Mesenteric fat pad (tissue), 1 donor: ENCODE measurements around the gene IFI27L2. TPM values are rescaled to one million over a fixed set of nuclear protein-coding genes. Genes with fewer than 3 reads are reported as not detected.

Experiments
- DNase-seq: peaks from one replicate; pipeline ENCODE4 v3.0.0-alpha.2; 2020; ENCODE audit warnings: low spot score
- total RNA-seq: library from RNA; stranded (reverse); fragmentation: NEBNext Ultra II Directional; extraction: Animal tissue kit (Norgen Biotek cat#: 25700); gene quantifications from one replicate; pipeline ENCODE4 v1.2.1, GENCODE V29; 2021
- donor health status: DM: yes; HTN: yes; CAD: no.

The IFI27L2 gene
- total RNA-seq, 1 donor from 2014 or later: 42.6 TPM

DNA sequence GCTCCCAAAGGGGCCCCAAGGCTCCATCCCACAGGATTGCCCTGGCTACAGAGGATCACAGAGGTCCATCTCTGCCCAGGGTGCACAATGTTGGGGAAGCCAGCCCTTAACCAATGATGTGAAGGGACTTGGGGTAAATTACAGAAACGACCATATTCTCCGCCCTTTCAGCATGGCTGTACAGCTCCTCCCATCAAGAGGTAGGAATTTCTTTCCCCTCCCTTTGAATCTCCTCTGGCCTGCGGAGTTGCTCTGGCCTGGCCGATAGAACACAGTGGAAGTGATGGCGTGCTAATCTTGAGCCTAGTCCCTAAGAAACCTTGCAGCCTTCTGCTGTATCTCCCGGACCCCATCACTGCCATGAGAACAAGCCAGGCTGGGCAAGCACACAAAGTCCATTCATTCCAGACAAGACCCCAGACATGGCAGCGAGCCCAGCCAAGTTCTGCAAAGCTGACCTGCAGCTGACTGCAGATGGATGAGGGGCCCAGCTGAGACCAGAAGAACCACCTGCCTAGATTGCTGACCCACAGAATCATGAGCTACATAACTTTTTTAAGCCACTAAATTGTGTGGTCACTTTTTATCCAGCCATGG is 25.8 kb downstream of the IFI27L2 start:
- no peak for DNase-seq

DNA sequence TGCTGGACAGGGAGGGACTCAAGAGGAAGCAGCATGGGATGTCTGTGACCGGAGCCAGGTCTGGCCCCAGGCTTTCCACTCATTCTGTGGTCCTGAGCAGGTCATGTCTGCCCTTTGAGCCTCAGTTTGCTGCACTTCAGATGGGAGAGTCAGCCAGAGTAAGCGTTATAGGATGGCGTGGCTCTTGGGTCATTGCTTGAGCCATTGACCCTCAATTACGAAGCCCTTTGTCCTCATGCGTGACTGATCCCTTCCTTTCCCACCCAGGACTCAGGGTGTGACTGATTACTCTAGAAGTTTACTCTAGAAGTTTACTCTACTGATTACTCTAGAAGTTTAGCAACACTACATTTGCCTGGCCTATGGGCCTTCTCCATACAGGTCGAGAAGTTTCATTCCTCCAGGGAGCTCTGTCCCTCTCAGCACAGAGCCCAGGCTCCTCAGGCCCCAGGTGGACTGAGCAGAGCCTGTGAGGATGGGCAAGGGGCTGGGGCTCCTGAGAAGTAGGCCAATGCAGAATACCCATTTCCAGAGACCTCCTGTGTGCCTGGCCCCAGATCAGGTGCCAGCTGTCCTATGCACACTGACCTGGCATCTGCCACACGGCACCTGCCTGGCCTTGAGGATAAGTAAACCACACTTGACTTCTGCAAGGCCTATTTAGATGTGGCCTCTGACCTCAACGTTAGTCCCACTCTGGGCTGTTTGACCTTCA is 26.5 kb downstream of the IFI27L2 start:
- no peak for DNase-seq

DNA sequence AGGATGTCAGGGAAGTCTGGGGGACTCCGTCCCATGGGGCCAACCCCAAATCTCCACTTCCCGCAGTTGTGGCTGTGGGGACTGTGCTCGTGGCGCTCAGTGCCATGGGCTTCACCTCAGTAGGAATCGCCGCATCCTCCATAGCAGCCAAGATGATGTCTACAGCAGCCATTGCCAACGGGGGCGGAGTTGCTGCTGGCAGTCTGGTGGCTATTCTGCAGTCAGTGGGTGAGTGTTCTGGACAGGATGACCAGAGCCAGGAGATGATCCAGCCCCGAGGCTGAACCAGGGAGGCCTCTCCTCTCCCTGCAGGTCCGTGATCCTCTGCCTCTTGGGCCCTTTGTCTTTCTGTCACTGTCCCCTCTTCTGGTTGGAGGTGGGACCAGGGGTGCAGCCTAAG is 27.7 kb downstream of the IFI27L2 start:
- no peak for DNase-seq

DNA sequence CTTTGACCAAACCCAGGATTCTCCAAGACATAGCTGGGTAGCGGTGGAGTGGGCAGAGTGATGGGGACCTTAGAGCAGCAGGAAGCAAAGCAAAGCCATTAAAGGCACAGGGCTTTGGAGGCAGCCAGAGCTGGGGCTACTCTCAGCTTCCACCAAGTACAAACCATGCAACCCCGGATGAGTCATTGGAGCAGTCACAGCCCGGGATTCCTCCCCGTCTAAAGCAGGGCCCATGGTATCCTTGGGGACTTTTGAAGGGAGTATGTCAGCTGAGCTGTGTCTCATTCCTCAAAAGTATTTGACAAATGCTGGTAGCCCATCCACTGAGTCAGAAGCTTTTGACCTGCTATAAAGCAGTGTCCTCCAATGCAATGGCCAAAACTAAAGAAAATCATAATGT is 28.6 kb downstream of the IFI27L2 start:
- no peak for DNase-seq

DNA sequence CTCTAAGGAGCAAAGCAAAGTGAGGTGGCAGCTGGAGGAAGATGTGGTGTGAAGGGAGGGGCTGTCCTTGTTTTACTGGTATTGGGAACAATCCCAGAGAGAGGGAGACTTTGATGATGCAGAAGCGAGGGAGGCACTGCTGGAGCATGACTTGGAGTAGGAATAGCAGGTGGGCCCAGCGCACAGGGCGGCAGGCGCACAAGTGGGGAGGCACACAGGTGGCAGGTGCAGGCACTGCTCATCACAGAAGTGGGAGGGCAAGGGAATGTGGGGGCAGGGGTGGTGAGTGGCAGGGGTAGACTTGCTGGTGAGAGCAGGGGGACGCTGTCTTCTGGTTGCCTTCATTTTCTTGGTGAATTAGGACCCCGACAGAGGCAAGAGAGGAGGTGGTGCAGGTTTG is 30.4 kb downstream of the IFI27L2 start:
- DNase-seq: no peak

DNA sequence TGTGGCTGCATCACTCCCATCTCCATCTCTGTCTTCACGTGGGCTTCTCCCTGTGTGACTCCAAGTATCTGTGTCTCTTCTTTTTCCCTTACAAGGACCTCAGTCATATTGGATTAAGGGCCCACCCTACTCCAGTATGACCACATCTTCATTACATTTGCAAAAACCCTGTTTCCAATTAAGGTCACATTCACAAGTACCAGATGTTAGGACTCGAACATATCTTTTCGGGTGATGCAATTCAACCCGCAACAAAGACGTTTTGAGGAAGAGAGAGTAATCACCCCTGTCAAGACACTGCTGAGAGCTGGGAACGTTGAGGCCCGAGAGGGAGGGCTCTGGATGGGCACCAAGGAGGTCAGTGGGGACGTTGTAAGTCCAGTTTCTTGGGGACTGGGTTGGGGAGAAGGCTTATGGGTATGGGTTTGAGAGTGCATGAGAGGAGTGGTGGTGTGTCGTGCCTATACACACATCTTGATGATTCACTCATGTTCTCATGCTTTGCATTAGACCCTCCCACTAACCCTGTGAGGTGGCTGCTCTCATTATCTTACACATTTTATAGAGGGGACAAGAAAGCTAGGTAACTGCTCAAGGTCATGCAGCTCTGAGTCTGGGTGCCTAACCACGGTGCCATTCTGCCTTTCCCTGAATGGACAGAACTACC is 30.9 kb downstream of the IFI27L2 start:
- DNase-seq: no peak

DNA sequence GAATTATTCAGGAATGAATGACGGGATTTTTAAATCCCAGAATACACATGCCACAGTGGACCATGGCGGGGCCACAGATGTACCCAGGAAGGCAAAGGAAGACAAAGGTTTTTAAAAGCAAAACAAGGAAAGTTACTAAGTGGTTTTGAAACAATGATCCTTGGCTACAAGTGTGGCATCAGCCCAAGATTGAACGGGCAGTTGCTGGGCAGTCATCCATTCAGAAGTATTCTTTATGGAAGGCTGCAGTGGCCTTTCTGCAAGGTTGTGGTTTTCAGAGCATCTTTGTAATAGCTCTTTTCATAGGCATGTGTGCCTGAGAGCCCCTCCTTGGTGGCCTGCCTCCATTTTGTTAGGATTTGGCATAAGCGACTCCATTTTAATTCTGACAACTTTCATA is 32.3 kb downstream of the IFI27L2 start:
- DNase-seq: no peak

DNA sequence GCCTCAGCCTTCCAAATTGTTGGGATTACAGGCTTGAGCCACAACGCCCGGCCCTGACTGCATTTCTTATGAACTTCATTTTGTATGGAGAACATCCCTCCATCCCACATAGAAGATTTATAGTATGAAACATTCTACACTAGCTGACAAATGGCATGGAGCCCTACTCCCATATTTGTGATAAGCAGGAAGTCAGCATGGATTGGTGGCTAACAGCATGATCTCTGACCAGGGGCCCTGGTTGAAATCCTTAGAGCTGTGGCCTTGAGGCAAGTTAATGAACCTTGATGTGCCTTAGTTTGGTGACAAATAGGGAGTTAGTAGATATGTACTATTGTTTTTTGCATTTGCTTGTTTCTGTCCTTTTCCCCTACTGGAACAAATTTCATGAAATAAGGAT is 36.0 kb downstream of the IFI27L2 start:
- DNase-seq: no peak

DNA sequence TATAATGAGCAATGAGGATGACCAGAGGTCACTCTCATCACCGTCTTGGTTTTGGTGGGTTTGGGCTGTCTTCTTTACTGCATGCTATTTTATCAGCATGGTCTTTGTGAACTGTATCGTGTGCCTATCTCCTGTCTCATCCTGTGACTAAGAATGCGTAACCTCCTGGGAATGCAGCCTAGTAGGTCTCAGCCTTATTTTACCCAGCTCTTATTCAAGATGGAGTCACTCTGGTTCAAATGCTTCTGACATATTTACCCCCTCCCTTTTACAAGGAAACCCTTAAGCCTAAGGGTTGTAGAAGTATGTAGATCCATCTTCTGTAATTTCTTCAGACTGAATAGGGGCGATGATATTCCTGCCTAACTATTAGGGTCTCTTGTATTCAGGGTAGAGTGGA is 39.9 kb downstream of the IFI27L2 start:
- no peak for DNase-seq

DNA sequence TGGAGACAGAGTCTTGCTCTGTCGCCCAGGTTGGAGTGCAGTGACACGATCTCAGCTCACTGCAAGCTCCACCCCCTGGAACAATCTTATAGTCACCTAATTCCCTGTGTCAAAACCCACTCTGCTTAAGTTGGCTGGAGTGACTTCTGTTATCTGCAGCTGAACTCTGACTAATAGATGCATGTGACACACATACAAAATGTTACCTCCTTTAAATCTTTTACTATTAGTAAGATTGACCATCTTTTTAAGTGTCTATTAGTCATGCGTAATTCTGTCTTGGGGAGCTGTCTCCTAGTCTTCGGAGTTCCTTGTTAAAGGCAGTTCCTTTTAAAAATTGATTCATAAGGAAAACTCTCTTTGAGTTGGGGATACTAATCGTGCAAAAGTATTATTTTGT is 40.9 kb downstream of the IFI27L2 start:
- no peak for DNase-seq

DNA sequence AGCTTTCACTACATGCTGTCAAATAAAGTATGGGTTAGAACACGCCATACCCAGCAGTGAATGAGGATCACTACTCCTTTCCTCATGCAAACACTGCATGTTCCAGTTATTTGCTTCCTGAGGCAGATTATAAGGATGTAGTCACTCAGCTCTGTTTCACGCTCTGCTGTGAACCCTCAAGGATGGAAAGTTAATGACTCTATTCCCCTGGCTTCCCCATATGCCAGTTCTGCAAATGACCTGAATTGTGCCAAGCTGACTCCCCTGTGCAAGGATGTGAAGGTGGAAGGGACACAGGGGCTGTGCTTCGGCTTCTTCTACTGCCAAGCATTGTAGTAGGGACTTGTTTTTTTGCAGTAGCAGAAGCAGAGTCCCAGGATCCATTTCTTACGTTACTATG is 41.5 kb downstream of the IFI27L2 start:
- DNase-seq: no peak

DNA sequence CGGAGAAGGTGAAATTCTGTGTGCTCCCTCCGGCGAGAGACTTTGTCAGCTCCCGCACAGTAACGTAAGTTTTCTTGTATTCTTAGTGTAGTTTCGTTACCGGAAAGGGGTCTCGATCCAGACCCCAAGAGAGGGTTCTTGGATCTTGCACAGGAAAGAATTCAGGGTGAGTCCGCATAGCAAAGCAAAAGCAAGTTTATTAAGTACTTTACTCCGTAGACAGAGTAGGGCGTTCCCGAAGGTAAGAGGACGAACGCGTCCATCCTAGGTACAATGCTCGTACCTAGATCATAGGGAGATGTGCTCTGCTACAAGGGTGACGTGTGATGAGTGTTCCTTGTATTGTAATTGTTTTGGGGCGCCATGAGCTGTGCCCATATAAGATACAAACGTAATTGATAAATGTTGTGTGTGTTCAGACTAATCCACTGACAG is 48.0 kb downstream of the IFI27L2 start:
- no peak for DNase-seq

DNA sequence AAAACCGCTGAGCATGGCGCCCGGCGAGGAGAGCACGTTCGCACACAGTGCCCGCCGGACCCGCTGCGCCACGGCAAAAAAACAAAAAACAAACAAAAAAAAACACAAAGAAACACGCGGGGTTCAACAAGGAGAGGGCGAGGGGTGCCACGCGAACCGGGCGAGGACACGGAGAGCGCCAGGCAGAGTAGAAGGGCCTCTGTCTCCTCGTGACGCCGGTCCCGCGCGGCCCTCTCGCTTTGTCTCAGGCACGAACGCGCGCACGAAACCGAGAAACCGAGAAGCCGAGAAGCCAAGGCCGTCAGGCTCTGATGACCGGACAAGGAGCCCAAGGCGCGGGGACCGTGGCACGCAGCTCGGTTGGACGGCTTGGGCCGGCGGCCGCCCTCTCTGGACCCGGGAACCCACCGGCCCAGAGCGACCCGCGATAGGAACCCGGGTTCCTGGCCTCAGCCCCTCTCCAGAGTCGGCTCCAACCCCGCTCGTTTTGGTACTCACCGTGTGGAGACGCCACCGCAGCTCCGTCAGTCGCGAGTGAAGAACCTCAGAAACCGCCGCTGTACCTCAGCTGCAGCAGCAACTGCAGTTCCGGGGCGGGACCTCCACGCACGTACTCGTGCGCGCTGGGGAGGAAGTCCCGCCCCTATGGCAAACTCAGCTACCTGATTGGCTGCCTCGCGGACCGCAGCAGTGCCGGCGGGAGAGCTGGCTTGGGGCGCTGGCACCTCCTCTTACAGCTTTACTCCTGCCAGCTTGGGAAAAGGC is 48.6 kb downstream of the IFI27L2 start, which contains the start of the genes DDX24 and IFI27L1:
TSS of gene DDX24 (minus strand) at position 582 of the 765 bp plus-strand sequence. CDS start 1,460 bp downstream, outside the sequence.
TSS of gene IFI27L1 (plus strand) at position 690 of the 765 bp plus-strand sequence. CDS start 15,628 bp downstream, outside the sequence.
- DNase-seq: peak; percentile 98

DNA sequence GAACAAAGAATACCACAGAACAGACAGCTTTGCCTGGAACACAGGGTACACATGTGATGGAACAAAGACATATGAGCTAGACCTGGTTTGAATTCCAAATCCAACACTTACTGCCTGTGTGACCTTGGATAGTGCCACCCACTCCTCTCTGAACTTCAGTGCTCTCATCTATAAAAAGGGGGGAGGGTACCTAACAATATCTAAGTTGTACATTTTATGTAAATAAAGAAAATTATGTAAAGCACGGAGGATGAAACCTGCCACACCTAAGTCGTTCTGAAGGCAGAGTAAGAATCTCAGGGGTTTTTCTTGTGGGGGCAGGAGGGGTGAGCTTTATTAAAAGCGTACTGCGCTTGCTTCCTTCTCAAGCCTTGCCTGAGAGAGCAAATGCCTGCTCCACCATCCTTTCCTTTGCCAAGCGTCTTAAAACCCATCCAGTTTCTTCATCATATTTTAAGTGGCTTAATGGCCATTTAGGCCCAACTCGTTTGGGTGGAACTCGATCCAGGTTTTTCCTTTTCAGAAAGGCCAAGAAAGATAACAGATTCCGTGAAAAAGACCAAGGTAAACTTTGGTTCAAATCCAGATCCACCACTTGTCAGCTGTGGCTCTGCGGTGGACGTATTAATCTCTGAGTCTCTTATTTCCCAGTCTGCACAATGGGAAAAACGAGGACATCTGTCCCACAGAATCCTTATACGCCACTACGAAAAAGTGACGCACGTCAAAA is 49.3 kb downstream of the IFI27L2 start:
- no peak for DNase-seq

DNA sequence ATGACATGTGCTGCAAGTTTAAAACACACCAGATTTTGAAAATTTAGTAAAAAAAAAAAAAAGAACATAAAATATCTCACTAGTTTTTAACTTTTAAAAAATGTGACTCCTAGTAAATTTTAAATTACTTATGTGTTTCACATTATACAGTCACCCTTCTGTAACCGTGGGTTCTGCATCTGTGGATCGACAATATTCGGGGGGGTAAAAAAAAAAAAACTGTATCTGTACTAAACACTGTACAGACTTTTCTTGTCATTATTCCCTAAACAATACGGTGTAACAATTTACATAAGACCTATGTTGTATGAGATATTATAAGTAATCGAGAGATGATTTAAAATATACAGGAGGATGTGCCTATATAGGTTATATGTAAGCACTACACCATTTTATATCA is 51.6 kb downstream of the IFI27L2 start:
- DNase-seq: no peak

Other genes starting within 250 kb of the IFI27L2 start
- gene FAM181A, start 202.3 kb downstream of the IFI27L2 start, total RNA-seq: not detected
- gene ASB2, start 153.0 kb downstream of the IFI27L2 start, total RNA-seq: 1.2 TPM
- not detected for gene CCDC197, start 132.3 kb downstream of the IFI27L2 start, total RNA-seq
- gene OTUB2, start 103.3 kb downstream of the IFI27L2 start, total RNA-seq: 1.2 TPM
- gene DDX24, start 48.4 kb downstream of the IFI27L2 start, total RNA-seq: 198 TPM
- 19.6 TPM for gene IFI27L1, start 48.3 kb downstream of the IFI27L2 start, total RNA-seq
- 495 TPM for gene IFI27, start 18.9 kb downstream of the IFI27L2 start, total RNA-seq
- gene PPP4R4, start 44.7 kb upstream of the IFI27L2 start, total RNA-seq: 0.13 TPM
- not detected for gene SERPINA10, start 163.7 kb upstream of the IFI27L2 start, total RNA-seq
- gene SERPINA6, start 193.7 kb upstream of the IFI27L2 start, total RNA-seq: not detected
- not detected for gene SERPINA2, start 237.1 kb upstream of the IFI27L2 start, total RNA-seq